ENCODE data around the gene S100A3. TPM values are rescaled to one million over a fixed set of nuclear protein-coding genes. Genes with fewer than 3 reads are reported as not detected.
"Not testable (repeated sequence)": the region's sequence is repeated elsewhere in the genome, so short reads cannot be mapped to it uniquely, and the experiment has no call there.

The S100A3 gene
- total and polyA plus RNA-seq, 2 of the 13 experiments (the other 11 are each of a cell fraction or from before 2014, with no cell fraction given) = 2.5 to 4.5 TPM

- no TSS peak for BruUV-seq (replicated peaks)
- H2AFZ ChIP-seq (ENCODE audit: low read length) = no peak overlapping the region
- no peak overlapping the region for H3K27ac ChIP-seq (ENCODE audit: extremely low read length, insufficient read depth, low read length)
- WGBS (ENCODE audit: low lambda C conversion rate) = 62% methylated on average over 4 of the region's 4 CpGs
- H3K36me3 ChIP-seq (replicated peaks in 1 of 2; ENCODE audit: control insufficient read depth in 1 of 2, insufficient read depth in 2 of 2, low read length in 2 of 2) = no peaks in the 10 kb centered on the region
- H3K9ac ChIP-seq (ENCODE audit: insufficient read depth, low read depth, low read length) = no peak overlapping the region
- no peak overlapping the region for H3K4me3 ChIP-seq (replicated peaks in 1 of 3; ENCODE audit: insufficient read depth in 1 of 3, low read depth in 2 of 3, low read length in 3 of 3)
- TF ChIP-seq ZNF441 (CRISPR knock-in tag; IDR thresholded peaks at IDR 0.05; ENCODE audit: borderline replicate concordance) (no peak), ZNF781 (CRISPR knock-in tag; IDR thresholded peaks at IDR 0.05; ENCODE audit: borderline replicate concordance, not compliant biosample characterization) (no peak), PAX8 (CRISPR knock-in tag; IDR thresholded peaks at IDR 0.05; ENCODE audit: borderline replicate concordance) (no peak), MIER2 (CRISPR knock-in tag; IDR thresholded peaks at IDR 0.05) (no peak), ISX (CRISPR knock-in tag; conservative IDR thresholded peaks at IDR 0.05) (no peak), PCBP2 (optimal IDR thresholded peaks at IDR 0.05; ENCODE audit: low read depth, low read length, poor library complexity, severe bottlenecking) (no peak), HNF1A (IDR thresholded peaks at IDR 0.05; ENCODE audit: low read depth) (no peak), HNF1A (CRISPR knock-in tag; IDR thresholded peaks at IDR 0.05; ENCODE audit: borderline replicate concordance) (no peak)
- TF ChIP-seq, protein P1, sequence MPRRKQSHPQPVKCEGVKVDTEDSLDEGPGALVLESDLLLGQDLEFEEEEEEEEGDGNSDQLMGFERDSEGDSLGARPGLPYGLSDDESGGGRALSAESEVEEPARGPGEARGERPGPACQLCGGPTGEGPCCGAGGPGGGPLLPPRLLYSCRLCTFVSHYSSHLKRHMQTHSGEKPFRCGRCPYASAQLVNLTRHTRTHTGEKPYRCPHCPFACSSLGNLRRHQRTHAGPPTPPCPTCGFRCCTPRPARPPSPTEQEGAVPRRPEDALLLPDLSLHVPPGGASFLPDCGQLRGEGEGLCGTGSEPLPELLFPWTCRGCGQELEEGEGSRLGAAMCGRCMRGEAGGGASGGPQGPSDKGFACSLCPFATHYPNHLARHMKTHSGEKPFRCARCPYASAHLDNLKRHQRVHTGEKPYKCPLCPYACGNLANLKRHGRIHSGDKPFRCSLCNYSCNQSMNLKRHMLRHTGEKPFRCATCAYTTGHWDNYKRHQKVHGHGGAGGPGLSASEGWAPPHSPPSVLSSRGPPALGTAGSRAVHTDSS (CRISPR knock-in tag; conservative IDR thresholded peaks at IDR 0.05) = no peak
- TF ChIP-seq, protein P2, sequence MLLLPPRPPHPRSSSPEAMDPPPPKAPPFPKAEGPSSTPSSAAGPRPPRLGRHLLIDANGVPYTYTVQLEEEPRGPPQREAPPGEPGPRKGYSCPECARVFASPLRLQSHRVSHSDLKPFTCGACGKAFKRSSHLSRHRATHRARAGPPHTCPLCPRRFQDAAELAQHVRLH (CRISPR knock-in tag; IDR thresholded peaks at IDR 0.05; ENCODE audit: borderline replicate concordance, low read depth) = no peak
- no peaks in the 10 kb centered on the region for H3K79me2 ChIP-seq (ENCODE audit: insufficient read depth, low read length)
- H3K9me3 ChIP-seq (ENCODE audit: low read length) = no peaks in the 10 kb centered on the region
- H3K27me3 ChIP-seq (ENCODE audit: control insufficient read depth in 1 of 2, insufficient read depth in 2 of 2, low read length in 2 of 2) = no peaks in the 10 kb centered on the region; a peak in 1 of 5 replicates
- peaks cover 10% of the 10 kb centered on the region for H3K4me1 ChIP-seq (ENCODE audit: insufficient read depth, low read length)
- H4K20me1 ChIP-seq (ENCODE audit: insufficient read depth, low read length) = no peaks in the 10 kb centered on the region
- FAIRE-seq (no peak), ATAC-seq (no peak), DNase-seq (ENCODE audit: low spot score) (no peak)
- in situ Hi-C loops (cut with HindIII; ENCODE audit: extremely low pct_ligation_motif_present, low pct_unique_long_range_greater_than_20kb) = no loop called here
- intact Hi-C loops (cut with micrococcal nuclease; ENCODE audit: unreplicated experiment) = no loop called here
- H3K4me2 ChIP-seq (ENCODE audit: low read depth, low read length) = no peak overlapping the region
- ChIA-PET POLR2A (interaction anchor here (1.1 to 1.4 kb wide), 3 partner anchors 31 to 61 kb away, joined by 3 to 5 read pairs (median 5); partner anchors contain the start of gene CHTOP), CTCF (ENCODE audit: low intra/inter-chr PET ratio, low total read pairs) (no interaction called here)
Measured at GRCh38 chr1:153577138-153577537, 28.1 kb upstream of the S100A3 start.

DNA sequence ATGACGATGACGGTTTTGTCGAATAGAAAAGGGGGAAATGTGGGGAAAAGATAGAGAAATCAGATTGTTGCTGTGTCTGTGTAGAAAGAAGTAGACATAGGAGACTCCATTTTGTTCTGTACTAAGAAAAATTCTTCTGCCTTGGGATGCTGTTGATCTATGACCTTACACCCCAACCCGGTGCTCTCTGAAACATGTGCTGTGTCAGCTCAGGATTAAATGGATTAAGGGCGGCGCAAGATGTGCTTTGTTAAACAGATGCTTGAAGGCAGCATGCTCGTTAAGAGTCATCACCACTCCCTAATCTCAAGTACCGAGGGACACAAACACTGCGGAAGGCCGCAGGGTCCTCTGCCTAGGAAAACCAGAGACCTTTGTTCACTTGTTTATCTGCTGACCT, 26.4 kb upstream of the S100A3 start:
- H3K79me2 ChIP-seq (ENCODE audit: insufficient read depth, low read length); H2AFZ ChIP-seq (ENCODE audit: low read length); H3K27ac ChIP-seq (ENCODE audit: extremely low read length, insufficient read depth, low read length); DNase-seq (ENCODE audit: low spot score); H3K27me3 ChIP-seq (ENCODE audit: control insufficient read depth in 1 of 2, insufficient read depth in 2 of 2, low read length in 2 of 2); ATAC-seq; BruUV-seq (replicated peaks); H3K9me3 ChIP-seq (ENCODE audit: low read length); H4K20me1 ChIP-seq (ENCODE audit: insufficient read depth, low read length); CTCF ChIA-PET (ENCODE audit: low intra/inter-chr PET ratio, low total read pairs); H3K36me3 ChIP-seq (replicated peaks in 1 of 2; ENCODE audit: control insufficient read depth in 1 of 2, insufficient read depth in 2 of 2, low read length in 2 of 2); in situ Hi-C loops (cut with HindIII; ENCODE audit: extremely low pct_ligation_motif_present, low pct_unique_long_range_greater_than_20kb); intact Hi-C loops (cut with micrococcal nuclease; ENCODE audit: unreplicated experiment); H3K9ac ChIP-seq (ENCODE audit: insufficient read depth, low read depth, low read length); H3K4me2 ChIP-seq (ENCODE audit: low read depth, low read length); H3K4me3 ChIP-seq (replicated peaks in 1 of 3; ENCODE audit: insufficient read depth in 1 of 3, low read depth in 2 of 3, low read length in 3 of 3); FAIRE-seq: not testable (repeated sequence)
- POLR2A ChIA-PET = interaction anchor here (1.2 kb wide), 1 partner anchor 36 kb away, joined by 3 read pairs; no protein-coding TSS in a partner anchor
- H3K4me1 ChIP-seq (ENCODE audit: insufficient read depth, low read length) = peaks cover 16% of the 10 kb centered on the region
- WGBS (ENCODE audit: low lambda C conversion rate) = 40% methylated on average over 10 of the region's 10 CpGs

Measured in HepG2 (cell line).